Tibial nerve (tissue), 4 donors: ENCODE results near the gene KAZN. TPM values are rescaled to one million over a fixed set of nuclear protein-coding genes. Genes with fewer than 3 reads are reported as not detected.

ENCODE experiments used
- DNase-seq, 2 donors: peaks; one replicate each; pipeline ENCODE4 v3.0.0-alpha.2; 2019; ENCODE audit warnings: low spot score in 2 of 2
- H3K27ac ChIP-seq, 4 donors: fragments of 200-600 bp; sonication (generic) in 3 of 4; one replicate each; pipeline ENCODE4 v1.5.1; 2017 to 2019; ENCODE audit warnings: mild to moderate bottlenecking in 1 of 4
- H3K27me3 ChIP-seq, 2 donors: fragments of 200-600 bp; sonication (generic) in 1 of 2; one replicate each; pipeline versions ENCODE4 v1.5.1 to v1.6.0; 2017 to 2019
- H3K36me3 ChIP-seq, 3 donors: fragments of 200-600 bp; sonication (generic); one replicate each; pipeline ENCODE4 v1.5.1; 2018 to 2019
- H3K4me1 ChIP-seq, 4 donors: fragments of 200-600 bp; sonication (generic) in 3 of 4; one replicate each; pipeline ENCODE4 v1.5.1; 2017 to 2019
- H3K4me3 ChIP-seq, 4 donors: fragments of 200-600 bp; sonication (generic) in 3 of 4; one replicate each; pipeline ENCODE4 v1.5.1; 2017 to 2019; ENCODE audit warnings: mild to moderate bottlenecking in 1 of 4, moderate library complexity in 1 of 4
- H3K9me3 ChIP-seq, 4 donors: fragments of 200-600 bp; sonication (generic) in 3 of 4; one replicate each; pipeline ENCODE4 v1.5.1; 2017 to 2019
- CTCF ChIP-seq, 5 experiments: fragments of 200-600 bp in 3 of 5; fragments of 450-650 bp in 2 of 5; sonication (generic) in 3 of 5; IDR thresholded peaks; one replicate each; pipeline ENCODE4 v1.5.1; 2016 to 2019; ENCODE audit warnings: antibody characterized with exemption in 5 of 5, mild to moderate bottlenecking in 3 of 5, moderate library complexity in 2 of 5
- EP300 ChIP-seq, 2 donors: sonication (generic); formaldehyde crosslinking; IDR thresholded peaks; one replicate each; pipeline ENCODE4 v1.6.1; 2017; ENCODE audit warnings: antibody characterized with exemption in 2 of 2, mild to moderate bottlenecking in 1 of 2
- POLR2A ChIP-seq, 2 donors: fragments of 450-650 bp; IDR thresholded peaks; one replicate each; pipeline ENCODE4 v1.6.1; 2017; ENCODE audit warnings: antibody characterized with exemption in 2 of 2, mild to moderate bottlenecking in 2 of 2, moderate library complexity in 2 of 2
- WGBS, 2 donors: methylation state at CpG; one replicate each; pipeline ENCODE4 v1.1.5; 2018; 5-methylcytosine and 5-hydroxymethylcytosine counted together
- total RNA-seq, 4 donors: library from RNA; depleted of rRNA; stranded (reverse); fragments of >200 nt; gene quantifications; one replicate each; pipeline ENCODE4 v1.1.0, GENCODE V29; 2016

KAZN gene
- total RNA-seq, 4 donors from 2014 or later: 16.0 to 29.2 (median 22.2) TPM

- no peak overlapping the region for H3K27ac ChIP-seq
- H3K4me3 ChIP-seq: no peak overlapping the region
- no peaks in the 10 kb centered on the region for H3K9me3 ChIP-seq
- no peaks in the 10 kb centered on the region for H3K36me3 ChIP-seq
- no peak for DNase-seq
- H3K4me1 ChIP-seq: peaks cover 0 to 11% (median 0%) of the 10 kb centered on the region in 4 donors
- no peaks in the 10 kb centered on the region for H3K27me3 ChIP-seq
- 44 to 47% methylated on average over 16 of the region's 16 CpGs for WGBS, 2 donors
- TF ChIP-seq EP300 (IDR thresholded peaks at IDR 0.05) (no peak), POLR2A (IDR thresholded peaks at IDR 0.05) (no peak), CTCF (IDR thresholded peaks at IDR 0.05) (no peak)
These were observed 389.5 kb downstream of the KAZN start for GRCh38 chr1:14987829-14988603.

- WGBS, 2 donors: 80 to 92% methylated on average over 3 to 8 of the region's 8 CpGs
- no peaks in the 10 kb centered on the region for H3K36me3 ChIP-seq
- no peaks in the 10 kb centered on the region for H3K9me3 ChIP-seq
- H3K27ac ChIP-seq: no peak overlapping the region
- DNase-seq: no peak
- H3K27me3 ChIP-seq: no peaks in the 10 kb centered on the region
- H3K4me1 ChIP-seq: peaks cover 0 to 11% (median 0%) of the 10 kb centered on the region in 4 donors
- TF ChIP-seq EP300 (IDR thresholded peaks at IDR 0.05) (no peak), POLR2A (IDR thresholded peaks at IDR 0.05) (no peak), CTCF (IDR thresholded peaks at IDR 0.05) (no peak)
- H3K4me3 ChIP-seq: no peak overlapping the region
These were observed 390.2 kb downstream of the KAZN start for GRCh38 chr1:14988636-14989035.

- Histone ChIP-seq H3K27me3 (no peaks in the 10 kb centered on the region), H3K4me3 (no peak overlapping the region), H3K9me3 (no peaks in the 10 kb centered on the region), H3K4me1 (peaks cover 0 to 11% (median 0%) of the 10 kb centered on the region in 4 donors), H3K27ac (no peak overlapping the region), H3K36me3 (no peaks in the 10 kb centered on the region)
- WGBS, 2 donors: 84 to 87% methylated on average over 12 of the region's 12 CpGs
- TF ChIP-seq CTCF (IDR thresholded peaks at IDR 0.05) (no peak), POLR2A (IDR thresholded peaks at IDR 0.05) (no peak), EP300 (IDR thresholded peaks at IDR 0.05) (no peak)
- DNase-seq: no peak
These were observed 391.6 kb downstream of the KAZN start for GRCh38 chr1:14989931-14990728.

- TF ChIP-seq CTCF (IDR thresholded peaks at IDR 0.05) (no peak), EP300 (IDR thresholded peaks at IDR 0.05) (no peak), POLR2A (IDR thresholded peaks at IDR 0.05) (no peak)
These were observed 394.9 kb downstream of the KAZN start for GRCh38 chr1:14993414-14993813.

GRCh38 chr1:14994148-14994547, 395.7 kb downstream of the KAZN start:
- H3K36me3 ChIP-seq: no peaks in the 10 kb centered on the region
- H3K4me3 ChIP-seq: no peak overlapping the region
- no peaks in the 10 kb centered on the region for H3K9me3 ChIP-seq
- no peak for TF ChIP-seq CTCF (IDR thresholded peaks at IDR 0.05)
- no peak for TF ChIP-seq POLR2A (IDR thresholded peaks at IDR 0.05)
- no peak for TF ChIP-seq EP300 (IDR thresholded peaks at IDR 0.05)
- 88 to 90% methylated on average over 5 to 7 of the region's 7 CpGs for WGBS, 2 donors
- H3K4me1 ChIP-seq: peaks cover 0 to 12% (median 4%) of the 10 kb centered on the region in 4 donors
- no peak overlapping the region for H3K27ac ChIP-seq
- DNase-seq: no peak
- H3K27me3 ChIP-seq: no peaks in the 10 kb centered on the region

More at GRCh38 chr1:14993414-14993813, 394.9 kb downstream of the KAZN start:
- no peaks in the 10 kb centered on the region for H3K36me3 ChIP-seq
- H3K4me3 ChIP-seq: no peak overlapping the region
- no peaks in the 10 kb centered on the region for H3K9me3 ChIP-seq
- H3K27ac ChIP-seq: no peak overlapping the region
- DNase-seq: no peak
- WGBS, 2 donors: 74 to 84% methylated on average over 12 to 13 of the region's 13 CpGs
- H3K4me1 ChIP-seq: peaks cover 0 to 16% (median 4%) of the 10 kb centered on the region in 4 donors
- H3K27me3 ChIP-seq: no peaks in the 10 kb centered on the region
